Body of pancreas (tissue), 4 donors: Measurements from ENCODE around the gene RRM2.

Experiments
- CTCF ChIP-seq, 7 experiments: fragments of 450-650 bp in 4 of 7; fragments of 200-600 bp in 3 of 7; sonication (generic) in 3 of 7; IDR thresholded peaks; one replicate each; pipeline ENCODE4 v1.5.1; 2016 to 2019; ENCODE audit warnings: antibody characterized with exemption in 7 of 7
- POLR2A ChIP-seq, 3 donors: fragments of 450-650 bp; IDR thresholded peaks; one replicate each; pipeline ENCODE4 v1.6.1; 2016; ENCODE audit warnings: antibody characterized with exemption in 3 of 3, mild to moderate bottlenecking in 2 of 3

GRCh38 chr2:10079870-10080535 is 42.5 kb upstream of the RRM2 start, which contains the start of gene CYS1:
- TF ChIP-seq CTCF (IDR thresholded peaks at IDR 0.05) (peak in 4 of 7 experiments; percentile 8 to 64 (median 40)), POLR2A (IDR thresholded peaks at IDR 0.05) (no peak)
